GM23248 (cell line): ENCODE results near the gene ENOX1. TPM values are rescaled to one million over a fixed set of nuclear protein-coding genes. Genes with fewer than 3 reads are reported as not detected.

Experiments used
- DNase-seq: peaks from one replicate; pipeline ENCODE4 v3.0.0-alpha.2; 2015
- H2AFZ ChIP-seq: fragments of 200-600 bp; sonication (generic); 2 replicates; pipeline ENCODE4 v1.6.1; 2016; ENCODE audit warnings: antibody characterized with exemption
- H3F3A ChIP-seq: fragments of 200-600 bp; sonication (generic); 2 replicates; pipeline ENCODE4 v1.6.1; 2016; ENCODE audit warnings: mild to moderate bottlenecking, antibody characterized with exemption, mixed run types; ENCODE audit not compliant: insufficient read depth
- H3K27ac ChIP-seq: fragments of 200-600 bp; sonication (generic); 2 replicates; pipeline ENCODE4 v1.5.1; 2016; ENCODE audit warnings: mild to moderate bottlenecking
- H3K27me3 ChIP-seq: fragments of 200-600 bp; sonication (generic); replicated peaks from 2 replicates; pipeline ENCODE4 v1.6.1; 2016; ENCODE audit warnings: mild to moderate bottlenecking; ENCODE audit not compliant: insufficient read depth
- H3K36me3 ChIP-seq: fragments of 200-600 bp; sonication (generic); 2 replicates; pipeline ENCODE4 v1.6.1; 2016; ENCODE audit warnings: low read depth, mild to moderate bottlenecking
- H3K4me1 ChIP-seq: fragments of 200-600 bp; sonication (generic); 2 replicates; pipeline ENCODE4 v1.6.1; 2016; ENCODE audit warnings: mild to moderate bottlenecking; ENCODE audit not compliant: insufficient read depth
- H3K4me2 ChIP-seq: fragments of 200-600 bp; sonication (generic); one replicate; pipeline ENCODE4 v1.6.1; 2016; ENCODE audit warnings: mild to moderate bottlenecking; ENCODE audit not compliant: unreplicated experiment
- H3K4me3 ChIP-seq: fragments of 200-600 bp; sonication (generic); 2 replicates; pipeline ENCODE4 v1.5.1; 2016; ENCODE audit warnings: mild to moderate bottlenecking
- H3K79me2 ChIP-seq: fragments of 200-600 bp; sonication (generic); 2 replicates; pipeline ENCODE4 v1.6.1; 2016; ENCODE audit warnings: mild to moderate bottlenecking; ENCODE audit not compliant: insufficient read depth
- H3K9ac ChIP-seq: fragments of 200-600 bp; sonication (generic); 2 replicates; pipeline ENCODE4 v1.6.1; 2016; ENCODE audit warnings: mild to moderate bottlenecking
- H3K9me2 ChIP-seq: fragments of 200-600 bp; sonication (generic); 2 replicates; pipeline ENCODE4 v1.6.1; 2016; ENCODE audit warnings: mixed run types, mild to moderate bottlenecking, moderate library complexity; ENCODE audit not compliant: insufficient read depth
- H3K9me3 ChIP-seq: fragments of 200-600 bp; sonication (generic); one replicate; pipeline ENCODE4 v1.6.1; 2017; ENCODE audit warnings: low read depth
- H4K20me1 ChIP-seq: fragments of 200-600 bp; sonication (generic); 2 replicates; pipeline ENCODE4 v1.6.0; 2016; ENCODE audit not compliant: insufficient read depth
- EZH2 ChIP-seq: fragments of 200-600 bp; sonication (generic); IDR thresholded peaks from 2 replicates; pipeline ENCODE4 v1.6.1; 2018; ENCODE audit warnings: antibody characterized with exemption, mild to moderate bottlenecking; ENCODE audit not compliant: insufficient read depth, poor library complexity, severe bottlenecking
- EZH2phosphoT487 ChIP-seq: fragments of 200-600 bp; sonication (generic); IDR thresholded peaks from 2 replicates; pipeline ENCODE4 v1.6.1; 2018; ENCODE audit warnings: antibody characterized with exemption, moderate library complexity, mild to moderate bottlenecking, low read depth; ENCODE audit not compliant: insufficient read depth
- WGBS, 2 experiments: methylation state at CpG; one replicate each; pipeline ENCODE4 v1.1.6; 2015 to 2017; ENCODE audit warnings: low lambda C conversion rate in 2 of 2, low coverage in 1 of 2; ENCODE audit errors: missing lambda C conversion rate in 2 of 2; 5-methylcytosine and 5-hydroxymethylcytosine counted together
- in situ Hi-C: fragments of 300-500 bp; cut with MboI; formaldehyde crosslinking; loops from 2 replicates; pipeline ENCODE4 v1.15.0; 2020
- polyA plus RNA-seq: library from polyadenylated mRNA; unstranded; fragments of >200 nt; fragmentation: Nextera tagmentation; extraction: Ambion mirVana; gene quantifications from 2 replicates; pipeline ENCODE4 v1.2.1, GENCODE V29; 2016
- total RNA-seq: library from RNA; depleted of rRNA; stranded (reverse); fragments of >200 nt; shearing (Covaris generic); gene quantifications from 2 replicates; pipeline ENCODE4 v1.2.3, GENCODE V29; 2014

The ENOX1 gene
- total and polyA plus RNA-seq, 2 experiments from 2014 or later = 1.8 to 3.2 TPM

GRCh38 chr13:43441899-43442499, 344.8 kb downstream of the ENOX1 start:
- Histone ChIP-seq H3K9me3 (no peaks in the 10 kb centered on the region), H4K20me1 (no peaks in the 10 kb centered on the region), H3K79me2 (no peaks in the 10 kb centered on the region), H3K9ac (no peak overlapping the region), H3K36me3 (no peaks in the 10 kb centered on the region), H3K4me2 (no peak overlapping the region), H3K27me3 (no peaks in the 10 kb centered on the region), H2AFZ (no peak overlapping the region), H3K27ac (no peak overlapping the region), H3K9me2 (no peaks in the 10 kb centered on the region), H3F3A (no peaks in the 10 kb centered on the region), H3K4me1 (0 out of 2 replicates have a peak, but pooled peaks cover 3% of the 10 kb centered on the region), H3K4me3 (no peak overlapping the region)
- WGBS, 2 experiments = 77 to 83% methylated on average over 8 of the region's 8 CpGs
- TF ChIP-seq EZH2phosphoT487 (no peak), EZH2 (no peak)
- no peak for DNase-seq
- in situ Hi-C loops = no loop called here

GRCh38 chr13:43441464-43441863, 345.3 kb downstream of the ENOX1 start:
- no peak for DNase-seq
- Histone ChIP-seq H3K9me3 (no peaks in the 10 kb centered on the region), H3K79me2 (no peaks in the 10 kb centered on the region), H3K27me3 (no peaks in the 10 kb centered on the region), H3K9ac (no peak overlapping the region), H3K4me1 (0 out of 2 replicates have a peak, but pooled peaks cover 3% of the 10 kb centered on the region), H3K9me2 (no peaks in the 10 kb centered on the region), H2AFZ (no peak overlapping the region), H3F3A (no peaks in the 10 kb centered on the region), H3K36me3 (no peaks in the 10 kb centered on the region), H3K4me3 (no peak overlapping the region), H3K4me2 (no peak overlapping the region), H4K20me1 (no peaks in the 10 kb centered on the region), H3K27ac (no peak overlapping the region)
- no peak for TF ChIP-seq EZH2phosphoT487
- TF ChIP-seq EZH2 = no peak
- 73 to 80% methylated on average over 6 of the region's 6 CpGs for WGBS, 2 experiments
- in situ Hi-C loops = no loop called here

GRCh38 chr13:43434191-43434590, 352.6 kb downstream of the ENOX1 start:
- H3K9me2 ChIP-seq = no peaks in the 10 kb centered on the region
- no peak for TF ChIP-seq EZH2
- no peak for TF ChIP-seq EZH2phosphoT487
- no peaks in the 10 kb centered on the region; the same call in 1 of the 2 replicates for H3K4me1 ChIP-seq
- no peak for DNase-seq
- H3K36me3 ChIP-seq = no peaks in the 10 kb centered on the region
- no peaks in the 10 kb centered on the region for H4K20me1 ChIP-seq
- no peak overlapping the region for H3K4me2 ChIP-seq
- H3K9me3 ChIP-seq = no peaks in the 10 kb centered on the region
- H3K4me3 ChIP-seq = no peak overlapping the region
- 90 to 91% methylated on average over 3 of the region's 3 CpGs for WGBS, 2 experiments
- in situ Hi-C loops = no loop called here
- no peak overlapping the region for H2AFZ ChIP-seq
- H3F3A ChIP-seq = no peaks in the 10 kb centered on the region
- H3K79me2 ChIP-seq = no peaks in the 10 kb centered on the region
- H3K27me3 ChIP-seq = no peaks in the 10 kb centered on the region
- no peak overlapping the region for H3K9ac ChIP-seq
- H3K27ac ChIP-seq = no peak overlapping the region

GRCh38 chr13:43433691-43434141, 353.1 kb downstream of the ENOX1 start:
- Histone ChIP-seq H3K27ac (no peak overlapping the region), H3K4me2 (no peak overlapping the region), H3K79me2 (no peaks in the 10 kb centered on the region), H3K4me1 (no peaks in the 10 kb centered on the region; the same call in 1 of the 2 replicates), H3K9me2 (no peaks in the 10 kb centered on the region), H3K4me3 (no peak overlapping the region), H3F3A (no peaks in the 10 kb centered on the region), H4K20me1 (no peaks in the 10 kb centered on the region), H3K9me3 (no peaks in the 10 kb centered on the region), H3K27me3 (no peaks in the 10 kb centered on the region), H2AFZ (no peak overlapping the region), H3K36me3 (no peaks in the 10 kb centered on the region), H3K9ac (no peak overlapping the region)
- TF ChIP-seq EZH2 = no peak
- TF ChIP-seq EZH2phosphoT487 = no peak
- DNase-seq = peak; percentile 18
- in situ Hi-C loops = no loop called here
- 25 to 52% methylated on average over 1 of the region's 1 CpG for WGBS, 2 experiments
